HEK293 (cell line): Measurements from ENCODE around the gene SFT2D3.

Source experiments
- CTCF ChIA-PET: fragments of 350-600 bp; formaldehyde crosslinking; extraction: SDS; loops from one replicate; lab custom pipeline; 2021; ENCODE audit warnings: antibody characterized with exemption; lab: Yijun Ruan, JAX
- POLR2A ChIA-PET: fragments of 300-600 bp; formaldehyde crosslinking; extraction: SDS; loops from one replicate; lab custom pipeline; 2020; ENCODE audit warnings: antibody characterized with exemption, inconsistent platforms; lab: Yijun Ruan, JAX
- H3K27ac ChIP-seq: fragments of 200-500 bp; sonication (Bioruptor generic); 2 replicates; pipeline ENCODE4 v1.5.1; 2014; ENCODE audit warnings: low read depth, low read length, control low read depth, inconsistent platforms; ENCODE audit errors: extremely low read depth
- H3K36me3 ChIP-seq, 2 experiments: fragments of 200-500 bp in 1 of 2; sonication (Bioruptor generic) in 1 of 2; 1 replicate in 1 of 2; 2 replicates in 1 of 2; pipeline ENCODE4 v1.5.1; 2014 to 2017; ENCODE audit warnings: inconsistent platforms in 2 of 2, low read length in 2 of 2; ENCODE audit not compliant: control insufficient read depth in 2 of 2, insufficient read depth in 1 of 2
- H3K4me1 ChIP-seq: fragments of 200-500 bp; sonication (Bioruptor generic); 2 replicates; pipeline ENCODE4 v1.5.1; 2014; ENCODE audit warnings: mild to moderate bottlenecking, low read length, inconsistent platforms; ENCODE audit not compliant: control insufficient read depth, insufficient read depth
- H3K4me3 ChIP-seq: 2 replicates; pipeline ENCODE4 v1.5.1; 2011; ENCODE audit warnings: low read depth, mild to moderate bottlenecking, control low read depth, low read length, moderate library complexity
- H3K9me3 ChIP-seq: fragments of 200-500 bp; sonication (Bioruptor generic); 2 replicates; pipeline ENCODE4 v1.5.1; 2014; ENCODE audit warnings: low read depth, low read length, inconsistent platforms; ENCODE audit not compliant: control insufficient read depth, insufficient read depth
- BCL11B ChIP-seq: fragments of 450-650 bp; formaldehyde crosslinking; IDR thresholded peaks from 2 replicates; pipeline ENCODE4 v1.5.1; 2016; ENCODE audit warnings: low read depth, missing biosample characterization, missing genetic modification characterization
- KLF9 ChIP-seq: fragments of 450-650 bp; formaldehyde crosslinking; IDR thresholded peaks from 2 replicates; pipeline ENCODE4 v1.5.1; 2016; ENCODE audit warnings: missing biosample characterization, missing genetic modification characterization, low read depth
- PRDM6 ChIP-seq: fragments of 450-650 bp; formaldehyde crosslinking; IDR thresholded peaks from 2 replicates; pipeline ENCODE4 v1.5.1; 2017; ENCODE audit warnings: missing biosample characterization, missing genetic modification characterization
- RBAK ChIP-seq: fragments of 450-650 bp; formaldehyde crosslinking; IDR thresholded peaks from 2 replicates; pipeline ENCODE4 v1.5.1; 2016; ENCODE audit warnings: missing biosample characterization, missing genetic modification characterization
- SP3 ChIP-seq: fragments of 450-650 bp; formaldehyde crosslinking; IDR thresholded peaks from 2 replicates; pipeline ENCODE4 v1.5.1; 2016; ENCODE audit warnings: missing biosample characterization, missing genetic modification characterization
- TRIM28 ChIP-seq: IDR thresholded peaks from 2 replicates; pipeline ENCODE4 v1.6.1; 2011; ENCODE audit warnings: low read length, control low read depth, borderline replicate concordance
- ZBTB11 ChIP-seq: fragments of 450-650 bp; formaldehyde crosslinking; conservative IDR thresholded peaks from 2 replicates; pipeline ENCODE4 v1.5.1; 2016; ENCODE audit warnings: low read depth, missing biosample characterization, missing genetic modification characterization
- ZNF132 ChIP-seq: fragments of 450-650 bp; formaldehyde crosslinking; IDR thresholded peaks from 2 replicates; pipeline ENCODE4 v1.5.1; 2017; ENCODE audit warnings: missing biosample characterization, missing genetic modification characterization, borderline replicate concordance
- ZNF138 ChIP-seq: fragments of 450-650 bp; formaldehyde crosslinking; IDR thresholded peaks from 2 replicates; pipeline ENCODE4 v1.5.1; 2016; ENCODE audit warnings: missing biosample characterization, missing genetic modification characterization, borderline replicate concordance
- ZNF140 ChIP-seq: fragments of 450-650 bp; formaldehyde crosslinking; IDR thresholded peaks from 2 replicates; pipeline ENCODE4 v1.5.1; 2016; ENCODE audit warnings: missing biosample characterization, missing genetic modification characterization
- ZNF184 ChIP-seq: fragments of 450-650 bp; IDR thresholded peaks from 2 replicates; pipeline ENCODE4 v1.5.1; 2018; ENCODE audit warnings: missing biosample characterization, mild to moderate bottlenecking, missing genetic modification characterization
- ZNF202 ChIP-seq: fragments of 450-650 bp; formaldehyde crosslinking; IDR thresholded peaks from 2 replicates; pipeline ENCODE4 v1.5.1; 2016; ENCODE audit warnings: missing biosample characterization, missing genetic modification characterization, borderline replicate concordance
- ZNF211 ChIP-seq: fragments of 450-650 bp; formaldehyde crosslinking; IDR thresholded peaks from 2 replicates; pipeline ENCODE4 v1.5.1; 2016; ENCODE audit warnings: low read depth, missing biosample characterization, missing genetic modification characterization
- ZNF223 ChIP-seq: fragments of 450-650 bp; formaldehyde crosslinking; IDR thresholded peaks from 2 replicates; pipeline ENCODE4 v1.5.1; 2016; ENCODE audit warnings: missing biosample characterization, missing genetic modification characterization
- ZNF324 ChIP-seq: fragments of 450-650 bp; formaldehyde crosslinking; IDR thresholded peaks from 2 replicates; pipeline ENCODE4 v1.5.1; 2016; ENCODE audit warnings: missing biosample characterization, missing genetic modification characterization
- ZNF433 ChIP-seq: fragments of 450-650 bp; formaldehyde crosslinking; IDR thresholded peaks from 2 replicates; pipeline ENCODE4 v1.5.1; 2016; ENCODE audit warnings: missing biosample characterization, missing genetic modification characterization, low read depth
- ZNF549 ChIP-seq: fragments of 450-650 bp; IDR thresholded peaks from 2 replicates; pipeline ENCODE4 v1.5.1; 2018; ENCODE audit warnings: missing biosample characterization, missing genetic modification characterization, mild to moderate bottlenecking, inconsistent platforms, moderate library complexity
- ZNF560 ChIP-seq: fragments of 450-650 bp; formaldehyde crosslinking; IDR thresholded peaks from 2 replicates; pipeline ENCODE4 v1.5.1; 2017; ENCODE audit warnings: missing biosample characterization, missing genetic modification characterization, borderline replicate concordance
- ZNF561 ChIP-seq: fragments of 450-650 bp; IDR thresholded peaks from 2 replicates; pipeline ENCODE4 v1.5.1; 2018; ENCODE audit warnings: missing biosample characterization, missing genetic modification characterization, borderline replicate concordance
- ZNF777 ChIP-seq: fragments of 450-650 bp; formaldehyde crosslinking; IDR thresholded peaks from 2 replicates; pipeline ENCODE4 v1.5.1; 2017; ENCODE audit warnings: missing biosample characterization, missing genetic modification characterization, borderline replicate concordance
- ZNF843 ChIP-seq: fragments of 450-650 bp; formaldehyde crosslinking; IDR thresholded peaks from 2 replicates; pipeline ENCODE4 v1.5.1; 2016; ENCODE audit warnings: missing biosample characterization, missing genetic modification characterization
- ZSCAN4 ChIP-seq: fragments of 450-650 bp; formaldehyde crosslinking; IDR thresholded peaks from 2 replicates; pipeline ENCODE4 v1.5.1; 2017; ENCODE audit warnings: missing biosample characterization, missing genetic modification characterization
- TF ChIP-seq, protein P1 (sequence below): IDR thresholded peaks from 2 replicates; pipeline ENCODE4 v1.6.1; 2011; ENCODE audit warnings: mild to moderate bottlenecking, low read depth, low read length, borderline replicate concordance
- TF ChIP-seq, protein P2 (sequence below): fragments of 450-650 bp; formaldehyde crosslinking; IDR thresholded peaks from 2 replicates; pipeline ENCODE4 v1.5.1; 2017; ENCODE audit warnings: missing biosample characterization, missing genetic modification characterization

Gene SFT2D3

DNA sequence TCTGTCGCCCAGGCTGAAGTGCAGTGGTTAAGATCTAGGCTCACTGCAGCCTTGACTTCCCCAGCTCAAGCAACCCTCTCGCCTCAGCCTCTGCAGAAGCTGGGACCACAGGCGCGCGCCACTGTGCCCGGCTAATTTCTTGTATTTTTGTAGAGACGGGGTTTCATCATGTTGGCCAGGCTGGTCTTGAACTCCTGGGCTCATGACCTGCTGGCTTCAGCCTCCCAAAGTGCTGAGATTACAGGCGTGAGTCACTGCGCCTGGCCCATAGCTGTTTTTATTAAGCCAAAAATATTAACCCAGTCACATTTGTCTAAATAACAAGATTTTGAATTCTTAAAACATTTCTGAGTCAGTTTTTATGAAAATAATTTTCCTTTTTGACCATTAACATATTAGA lies 6.3 kb upstream of the SFT2D3 start:
- no peak overlapping the region for H3K4me3 ChIP-seq
- no peaks in the 10 kb centered on the region for H3K9me3 ChIP-seq
- POLR2A ChIA-PET: no interaction called here
- no peaks in the 10 kb centered on the region for H3K4me1 ChIP-seq
- no peak for TF ChIP-seq ZNF549 (tag by site-specific recombination)
- no peak for TF ChIP-seq ZNF202 (tag by site-specific recombination)
- TF ChIP-seq, protein P1, sequence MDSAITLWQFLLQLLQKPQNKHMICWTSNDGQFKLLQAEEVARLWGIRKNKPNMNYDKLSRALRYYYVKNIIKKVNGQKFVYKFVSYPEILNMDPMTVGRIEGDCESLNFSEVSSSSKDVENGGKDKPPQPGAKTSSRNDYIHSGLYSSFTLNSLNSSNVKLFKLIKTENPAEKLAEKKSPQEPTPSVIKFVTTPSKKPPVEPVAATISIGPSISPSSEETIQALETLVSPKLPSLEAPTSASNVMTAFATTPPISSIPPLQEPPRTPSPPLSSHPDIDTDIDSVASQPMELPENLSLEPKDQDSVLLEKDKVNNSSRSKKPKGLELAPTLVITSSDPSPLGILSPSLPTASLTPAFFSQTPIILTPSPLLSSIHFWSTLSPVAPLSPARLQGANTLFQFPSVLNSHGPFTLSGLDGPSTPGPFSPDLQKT: no peak
- no peak for TF ChIP-seq ZNF140 (tag by site-specific recombination)
- TF ChIP-seq ZNF777 (tag by site-specific recombination): no peak
- TF ChIP-seq ZNF223 (tag by site-specific recombination): no peak
- no peak for TF ChIP-seq ZNF132
- no peak for TF ChIP-seq TRIM28
- no peak for TF ChIP-seq ZNF138 (tag by site-specific recombination)
- H3K27ac ChIP-seq: no peak overlapping the region
- H3K36me3 ChIP-seq: no peaks in the 10 kb centered on the region
- CTCF ChIA-PET: no interaction called here

- Histone ChIP-seq H3K4me3 (no peak overlapping the region), H3K9me3 (no peaks in the 10 kb centered on the region)
- POLR2A ChIA-PET: no interaction called here
Measured at GRCh38 chr2:127695491-127696472, 5.5 kb upstream of the SFT2D3 start.

More at GRCh38 chr2:127695491-127696472, 5.5 kb upstream of the SFT2D3 start:
- H3K36me3 ChIP-seq: no peaks in the 10 kb centered on the region
- TF ChIP-seq SP3: no peak
- no peak for TF ChIP-seq RBAK (tag by site-specific recombination)
- TF ChIP-seq PRDM6 (tag by site-specific recombination): no peak
- TF ChIP-seq KLF9 (tag by site-specific recombination): no peak
- TF ChIP-seq ZNF561: no peak
- TF ChIP-seq ZBTB11 (tag by site-specific recombination): no peak
- no peak for TF ChIP-seq ZNF560
- no peak for TF ChIP-seq ZNF433
- no peak for TF ChIP-seq ZNF843 (tag by site-specific recombination)
- TF ChIP-seq ZNF184 (tag by site-specific recombination): no peak
- TF ChIP-seq ZSCAN4 (tag by site-specific recombination): no peak
- TF ChIP-seq ZNF324: no peak
- TF ChIP-seq, protein P2, sequence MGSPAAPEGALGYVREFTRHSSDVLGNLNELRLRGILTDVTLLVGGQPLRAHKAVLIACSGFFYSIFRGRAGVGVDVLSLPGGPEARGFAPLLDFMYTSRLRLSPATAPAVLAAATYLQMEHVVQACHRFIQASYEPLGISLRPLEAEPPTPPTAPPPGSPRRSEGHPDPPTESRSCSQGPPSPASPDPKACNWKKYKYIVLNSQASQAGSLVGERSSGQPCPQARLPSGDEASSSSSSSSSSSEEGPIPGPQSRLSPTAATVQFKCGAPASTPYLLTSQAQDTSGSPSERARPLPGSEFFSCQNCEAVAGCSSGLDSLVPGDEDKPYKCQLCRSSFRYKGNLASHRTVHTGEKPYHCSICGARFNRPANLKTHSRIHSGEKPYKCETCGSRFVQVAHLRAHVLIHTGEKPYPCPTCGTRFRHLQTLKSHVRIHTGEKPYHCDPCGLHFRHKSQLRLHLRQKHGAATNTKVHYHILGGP (tag by site-specific recombination): no peak
- TF ChIP-seq ZNF211 (tag by site-specific recombination): no peak
- no peak for TF ChIP-seq BCL11B (tag by site-specific recombination)
- CTCF ChIA-PET: interaction anchor here (0.7 to 0.9 kb wide), 2 partner anchors 19 to 57 kb away, joined by 3 to 5 read pairs; no protein-coding TSS in a partner anchor
- no peaks in the 10 kb centered on the region; the same call in 1 of the 2 replicates for H3K4me1 ChIP-seq
- no peak overlapping the region for H3K27ac ChIP-seq
